Lower lobe of right lung (tissue), 2 donors: ENCODE data around the gene LGSN. TPM values are rescaled to one million over a fixed set of nuclear protein-coding genes. Genes with fewer than 3 reads are reported as not detected.

ENCODE experiments used
- ATAC-seq, 2 donors: fragments of 200-7000 bp; cut with Tn5 transposase; one replicate each; pipeline ENCODE4 v1.9.1; 2020 to 2022; ENCODE audit warnings: mild to moderate bottlenecking in 2 of 2, moderate library complexity in 2 of 2
- DNase-seq: peaks from one replicate; pipeline ENCODE4 v3.0.0-alpha.2; 2020
- H3K27ac ChIP-seq: fragments of 200-600 bp; one replicate; pipeline ENCODE4 v1.8.0; 2022
- H3K27me3 ChIP-seq: fragments of 200-600 bp; one replicate; pipeline ENCODE4 v1.8.0; 2022; ENCODE audit warnings: low read depth
- H3K36me3 ChIP-seq: fragments of 200-600 bp; one replicate; pipeline ENCODE4 v1.8.0; 2022; ENCODE audit warnings: mild to moderate bottlenecking
- H3K4me1 ChIP-seq: fragments of 200-600 bp; one replicate; pipeline ENCODE4 v1.8.0; 2022
- H3K4me3 ChIP-seq: fragments of 200-600 bp; one replicate; pipeline ENCODE4 v1.8.0; 2022; ENCODE audit warnings: mild to moderate bottlenecking
- H3K9me3 ChIP-seq: fragments of 200-600 bp; one replicate; pipeline ENCODE4 v1.8.0; 2022
- CTCF ChIP-seq: fragments of 200-600 bp; IDR thresholded peaks from one replicate; pipeline ENCODE4 v1.8.0; 2022; ENCODE audit warnings: antibody characterized with exemption, mild to moderate bottlenecking
- intact Hi-C: fragments of 100-400 bp; cut with DNase I; formaldehyde crosslinking; loops from one replicate; pipeline ENCODE4 v1.11.0; 2022
- total RNA-seq: library from RNA; stranded (reverse); fragmentation: NEBNext Ultra II Directional; extraction: Animal tissue kit (Norgen Biotek cat#: 25700); gene quantifications from one replicate; pipeline ENCODE4 v1.2.1, GENCODE V29; 2021
- donor health status: DM: no; HTN: yes; CAD: no; lungs with severe emphysema.

LGSN gene
- total RNA-seq, 1 donor from 2014 or later, result 1.7 TPM

GRCh38 chr6:63321821-63322220 is 2.0 kb upstream of the LGSN start:
- H3K4me1 ChIP-seq, result no peaks in the 10 kb centered on the region
- H3K9me3 ChIP-seq, result no peaks in the 10 kb centered on the region
- TF ChIP-seq CTCF, result no peak
- intact Hi-C loops, result no loop called here
- no peak overlapping the region for H3K4me3 ChIP-seq
- DNase-seq, result no peak
- no peak overlapping the region for H3K27ac ChIP-seq
- no peaks in the 10 kb centered on the region for H3K36me3 ChIP-seq
- H3K27me3 ChIP-seq, result no peaks in the 10 kb centered on the region
- no peak for ATAC-seq

GRCh38 chr6:63317641-63318040 is 2.1 kb downstream of the LGSN start:
- no peak for ATAC-seq
- no peaks in the 10 kb centered on the region for H3K27me3 ChIP-seq
- H3K36me3 ChIP-seq, result no peaks in the 10 kb centered on the region
- no peaks in the 10 kb centered on the region for H3K9me3 ChIP-seq
- H3K4me3 ChIP-seq, result no peak overlapping the region
- intact Hi-C loops, result no loop called here
- H3K4me1 ChIP-seq, result no peaks in the 10 kb centered on the region
- DNase-seq, result no peak
- no peak for TF ChIP-seq CTCF
- H3K27ac ChIP-seq, result no peak overlapping the region

GRCh38 chr6:63316113-63316512 is 3.7 kb downstream of the LGSN start:
- Histone ChIP-seq H3K9me3 (no peaks in the 10 kb centered on the region), H3K27ac (no peak overlapping the region), H3K4me1 (no peaks in the 10 kb centered on the region), H3K36me3 (no peaks in the 10 kb centered on the region), H3K27me3 (no peaks in the 10 kb centered on the region), H3K4me3 (no peak overlapping the region)
- DNase-seq (no peak), ATAC-seq (no peak)
- intact Hi-C loops, result no loop called here
- no peak for TF ChIP-seq CTCF

GRCh38 chr6:63313111-63313510 is 6.7 kb downstream of the LGSN start:
- Histone ChIP-seq H3K9me3 (no peaks in the 10 kb centered on the region), H3K4me3 (no peak overlapping the region), H3K36me3 (no peaks in the 10 kb centered on the region), H3K27ac (no peak overlapping the region), H3K27me3 (no peaks in the 10 kb centered on the region), H3K4me1 (no peaks in the 10 kb centered on the region)
- intact Hi-C loops, result no loop called here
- ATAC-seq (no peak), DNase-seq (no peak)
- no peak for TF ChIP-seq CTCF

- TF ChIP-seq CTCF, result peak; percentile 22
- H3K9me3 ChIP-seq, result no peaks in the 10 kb centered on the region
- intact Hi-C loops, result no loop called here
- H3K27ac ChIP-seq, result no peak overlapping the region
- H3K27me3 ChIP-seq, result no peaks in the 10 kb centered on the region
- H3K4me3 ChIP-seq, result no peak overlapping the region
- ATAC-seq (peak in 1 of 2 donors; percentile 34), DNase-seq (no peak)
- H3K36me3 ChIP-seq, result no peaks in the 10 kb centered on the region
- no peaks in the 10 kb centered on the region for H3K4me1 ChIP-seq
Measured at GRCh38 chr6:63307581-63308246, 12.1 kb downstream of the LGSN start.
